Activated T-cell treated with anti-CD3 and anti-CD28 coated beads for 48 hours (primary cell): Measurements from ENCODE around the gene ARMC12.
"Not testable (repeated sequence)": the region's sequence is repeated elsewhere in the genome, so short reads cannot be mapped to it uniquely, and the experiment has no call there.

Experiments used
- DNase-seq: peaks from one replicate; pipeline ENCODE4 v3.0.0-alpha.2; 2020; ENCODE audit warnings: low read depth

The ARMC12 gene

GRCh38 chr6:35736982-35737412 lies at the start of gene ARMC12:
Gene ARMC12, plus strand, starts transcription at chr6:35737032. Its CDS starts 77 bp downstream, at chr6:35737109.
- DNase-seq, result no peak

GRCh38 chr6:35687658-35688604 lies 48.9 kb upstream of the ARMC12 start:
- DNase-seq, result peak; percentile 61

- DNase-seq, result peak; percentile 91
Measured at GRCh38 chr6:35688605-35689322, 48.1 kb upstream of the ARMC12 start, which contains the start of gene FKBP5. Gene FKBP5, minus strand, starts transcription at chr6:35688915. Its CDS starts 46,091 bp downstream, at chr6:35642824.

- DNase-seq, result not testable (repeated sequence)
Measured at GRCh38 chr6:35690006-35690405, 46.8 kb upstream of the ARMC12 start.

GRCh38 chr6:35690484-35690883 lies 46.3 kb upstream of the ARMC12 start:
- no peak for DNase-seq

- no peak for DNase-seq
Measured at GRCh38 chr6:35691027-35691824, 45.6 kb upstream of the ARMC12 start.

GRCh38 chr6:35694462-35694861 lies 42.4 kb upstream of the ARMC12 start:
- DNase-seq, result no peak

GRCh38 chr6:35698430-35698829 lies 38.4 kb upstream of the ARMC12 start:
- not testable (repeated sequence) for DNase-seq

GRCh38 chr6:35698858-35699257 lies 38.0 kb upstream of the ARMC12 start:
- DNase-seq, result no peak

GRCh38 chr6:35703554-35703953 lies 33.3 kb upstream of the ARMC12 start:
- DNase-seq, result no peak

GRCh38 chr6:35706468-35706867 lies 30.4 kb upstream of the ARMC12 start:
- no peak for DNase-seq

GRCh38 chr6:35707714-35708407 lies 29.0 kb upstream of the ARMC12 start:
- no peak for DNase-seq

- no peak for DNase-seq
Measured at GRCh38 chr6:35708585-35708984, 28.2 kb upstream of the ARMC12 start.

GRCh38 chr6:35710241-35710847 lies 26.5 kb upstream of the ARMC12 start:
- DNase-seq, result no peak

GRCh38 chr6:35711731-35712130 lies 25.1 kb upstream of the ARMC12 start:
- no peak for DNase-seq

- no peak for DNase-seq
Measured at GRCh38 chr6:35713006-35713767, 23.6 kb upstream of the ARMC12 start.

GRCh38 chr6:35716798-35717197 lies 20.0 kb upstream of the ARMC12 start:
- no peak for DNase-seq

- DNase-seq, result no peak
Measured at GRCh38 chr6:35717449-35718374, 19.1 kb upstream of the ARMC12 start.

GRCh38 chr6:35718375-35718736 lies 18.5 kb upstream of the ARMC12 start:
- DNase-seq, result no peak
